Body of pancreas (tissue), 4 donors: ENCODE results near the gene RNF31. TPM values are rescaled to one million over a fixed set of nuclear protein-coding genes. Genes with fewer than 3 reads are reported as not detected.

Experiments used
- ATAC-seq: fragments of 150-250 bp; one replicate; pipeline ENCODE4 v1.9.1; 2016
- DNase-seq, 4 donors: peaks; one replicate each; pipeline ENCODE4 v3.0.0-alpha.2; 2019
- H3K27ac ChIP-seq, 4 donors: fragments of 200-600 bp; sonication (generic); 1 replicate in 3 of 4; 2 replicates in 1 of 4; pipeline versions ENCODE4 v1.5.1 to v1.6.1; 2016 to 2019; ENCODE audit warnings: mild to moderate bottlenecking in 1 of 4, mixed read lengths in 1 of 4, moderate library complexity in 1 of 4
- H3K27me3 ChIP-seq, 2 donors: fragments of 200-600 bp; sonication (generic); one replicate each; pipeline ENCODE4 v1.6.0; 2016; ENCODE audit warnings: mild to moderate bottlenecking in 1 of 2
- H3K36me3 ChIP-seq, 2 donors: fragments of 200-600 bp; sonication (generic); replicated peaks in 1 of 2; 2 replicates each; pipeline ENCODE4 v1.5.1; 2016; ENCODE audit warnings: low read depth in 2 of 2; ENCODE audit not compliant: insufficient read depth in 1 of 2
- H3K4me1 ChIP-seq: fragments of 200-600 bp; sonication (generic); one replicate; pipeline ENCODE4 v1.6.0; 2016
- H3K4me3 ChIP-seq, 2 donors: fragments of 200-600 bp; sonication (generic); 1 replicate in 1 of 2; 2 replicates in 1 of 2; pipeline ENCODE4 v1.5.1; 2016 to 2019
- H3K9me3 ChIP-seq, 3 donors: fragments of 200-600 bp; sonication (generic); 1 replicate in 2 of 3; 2 replicates in 1 of 3; pipeline ENCODE4 v1.5.1; 2016
- POLR2A ChIP-seq, 3 donors: fragments of 450-650 bp; IDR thresholded peaks; one replicate each; pipeline ENCODE4 v1.6.1; 2016; ENCODE audit warnings: antibody characterized with exemption in 3 of 3, mild to moderate bottlenecking in 2 of 3
- WGBS, 2 donors: methylation state at CpG; one replicate each; pipeline ENCODE4 v1.1.5; 2017; 5-methylcytosine and 5-hydroxymethylcytosine counted together
- intact Hi-C: fragments of 100-400 bp; cut with DNase I; formaldehyde crosslinking; loops from one replicate; pipeline ENCODE4 v1.15.1; 2023
- total RNA-seq, 2 donors: library from RNA; depleted of rRNA; stranded (reverse); fragments of >200 nt; gene quantifications; one replicate each; pipeline ENCODE4 v1.1.0, GENCODE V29; 2016
- TF ChIP-seq, protein P1 (sequence below), 7 experiments: fragments of 450-650 bp in 4 of 7; fragments of 200-600 bp in 3 of 7; sonication (generic) in 3 of 7; IDR thresholded peaks; one replicate each; pipeline ENCODE4 v1.5.1; 2016 to 2019; ENCODE audit warnings: antibody characterized with exemption in 7 of 7

The RNF31 gene
- total RNA-seq, 2 donors from 2014 or later = 38.1 to 83.1 TPM

DNA sequence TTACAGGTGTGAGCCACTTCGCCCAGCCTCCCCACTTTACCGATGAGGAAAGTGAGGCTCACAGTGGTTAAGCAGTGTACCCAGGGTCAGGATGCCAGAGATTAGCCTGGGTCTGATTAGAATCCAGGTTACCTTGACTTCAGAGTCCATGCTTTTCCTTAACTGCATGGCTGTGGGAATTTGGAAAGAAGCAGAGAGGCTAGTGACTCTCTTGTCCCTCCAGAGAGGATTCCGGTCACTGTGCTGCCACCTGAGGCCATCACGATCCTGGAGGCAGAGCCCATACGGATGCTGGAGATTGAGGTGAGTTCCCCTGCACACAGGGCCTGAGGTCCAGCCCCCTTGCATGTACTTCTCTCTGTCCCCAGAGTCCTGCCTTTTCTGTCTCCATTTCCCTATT, 29.3 kb downstream of the RNF31 start:
- DNase-seq = no peak
- intact Hi-C loops = no loop called here
- Histone ChIP-seq H3K36me3 (peaks cover 5 to 12% of the 10 kb centered on the region in 2 donors), H3K4me1 (no peaks in the 10 kb centered on the region), H3K4me3 (no peak overlapping the region), H3K27ac (no peak overlapping the region), H3K9me3 (no peaks in the 10 kb centered on the region), H3K27me3 (no peaks in the 10 kb centered on the region)
- TF ChIP-seq, protein P1, sequence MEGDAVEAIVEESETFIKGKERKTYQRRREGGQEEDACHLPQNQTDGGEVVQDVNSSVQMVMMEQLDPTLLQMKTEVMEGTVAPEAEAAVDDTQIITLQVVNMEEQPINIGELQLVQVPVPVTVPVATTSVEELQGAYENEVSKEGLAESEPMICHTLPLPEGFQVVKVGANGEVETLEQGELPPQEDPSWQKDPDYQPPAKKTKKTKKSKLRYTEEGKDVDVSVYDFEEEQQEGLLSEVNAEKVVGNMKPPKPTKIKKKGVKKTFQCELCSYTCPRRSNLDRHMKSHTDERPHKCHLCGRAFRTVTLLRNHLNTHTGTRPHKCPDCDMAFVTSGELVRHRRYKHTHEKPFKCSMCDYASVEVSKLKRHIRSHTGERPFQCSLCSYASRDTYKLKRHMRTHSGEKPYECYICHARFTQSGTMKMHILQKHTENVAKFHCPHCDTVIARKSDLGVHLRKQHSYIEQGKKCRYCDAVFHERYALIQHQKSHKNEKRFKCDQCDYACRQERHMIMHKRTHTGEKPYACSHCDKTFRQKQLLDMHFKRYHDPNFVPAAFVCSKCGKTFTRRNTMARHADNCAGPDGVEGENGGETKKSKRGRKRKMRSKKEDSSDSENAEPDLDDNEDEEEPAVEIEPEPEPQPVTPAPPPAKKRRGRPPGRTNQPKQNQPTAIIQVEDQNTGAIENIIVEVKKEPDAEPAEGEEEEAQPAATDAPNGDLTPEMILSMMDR (IDR thresholded peaks at IDR 0.05) = no peak
- no peak for TF ChIP-seq POLR2A (IDR thresholded peaks at IDR 0.05)
- no peak for ATAC-seq
- WGBS, 2 donors = 94 to 96% methylated on average over 3 to 5 of the region's 5 CpGs

DNA sequence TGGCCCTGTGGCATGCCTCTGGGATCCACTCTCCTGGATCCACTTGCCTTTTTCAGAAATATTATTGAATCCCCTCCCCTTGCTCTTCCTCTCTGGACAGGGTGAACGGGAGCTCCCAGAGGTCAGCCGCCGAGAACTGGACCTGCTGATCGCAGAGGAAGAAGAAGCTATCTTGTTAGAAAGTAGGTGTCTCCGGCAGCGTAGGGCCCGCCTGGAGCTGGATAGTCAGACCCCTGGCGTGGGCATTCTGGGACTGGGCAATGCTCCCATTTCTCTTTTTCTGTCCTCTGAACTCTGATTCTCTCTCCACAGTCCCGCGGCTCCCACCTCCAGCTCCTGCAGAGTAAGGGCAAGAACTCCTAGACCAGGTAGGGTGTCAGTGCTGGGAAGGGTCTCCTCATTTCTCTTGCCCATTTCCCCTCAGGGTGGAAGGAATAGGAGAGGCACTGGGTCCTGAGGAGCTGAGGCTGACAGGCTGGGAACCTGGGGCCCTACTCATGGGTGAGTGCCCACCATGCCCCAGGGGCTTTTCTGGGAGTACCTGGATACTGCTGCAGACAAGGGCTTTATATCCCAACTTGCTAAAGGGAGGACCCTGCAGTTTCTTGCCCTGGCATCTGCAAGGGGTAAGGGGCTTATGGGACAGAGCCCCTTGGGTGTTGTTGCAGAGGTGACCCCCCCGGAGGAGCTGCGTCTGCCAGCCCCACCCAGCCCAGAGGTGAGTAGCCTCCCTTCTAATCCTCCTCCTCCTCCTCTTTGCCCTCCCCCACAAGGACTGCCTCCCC, 29.9 kb downstream of the RNF31 start:
- WGBS, 2 donors = 86 to 88% methylated on average over 11 to 12 of the region's 12 CpGs
- DNase-seq = no peak
- H3K9me3 ChIP-seq = no peaks in the 10 kb centered on the region
- TF ChIP-seq POLR2A (IDR thresholded peaks at IDR 0.05) = no peak
- TF ChIP-seq, protein P1 (IDR thresholded peaks at IDR 0.05) = no peak
- H3K4me3 ChIP-seq = no peak overlapping the region
- ATAC-seq = no peak
- H3K4me1 ChIP-seq = no peaks in the 10 kb centered on the region
- intact Hi-C loops = no loop called here
- H3K27me3 ChIP-seq = no peaks in the 10 kb centered on the region
- no peak overlapping the region for H3K27ac ChIP-seq
- peaks cover 5 to 12% of the 10 kb centered on the region in 2 donors for H3K36me3 ChIP-seq

DNA sequence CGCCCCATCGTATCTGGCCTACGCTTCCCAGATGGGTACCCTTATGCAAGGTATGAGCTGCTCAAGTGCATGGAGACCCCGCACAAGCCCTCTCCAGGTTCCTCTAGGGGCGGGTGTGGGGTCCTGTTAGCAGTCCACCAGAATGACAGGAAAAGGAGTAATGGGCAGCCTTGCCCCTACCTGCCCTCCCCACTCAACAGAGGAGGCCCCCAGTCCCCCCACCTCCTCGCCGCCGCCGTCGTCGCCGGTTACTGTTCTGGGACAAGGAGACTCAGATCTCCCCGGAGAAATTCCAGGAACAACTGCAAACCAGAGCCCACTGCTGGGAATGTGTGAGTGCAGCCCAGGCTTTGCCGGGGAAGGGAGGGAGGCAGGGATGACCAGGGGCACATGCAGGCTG, 30.6 kb downstream of the RNF31 start:
- H3K27me3 ChIP-seq = no peaks in the 10 kb centered on the region
- no peaks in the 10 kb centered on the region for H3K9me3 ChIP-seq
- H3K4me3 ChIP-seq = no peak overlapping the region
- no peak for TF ChIP-seq POLR2A (IDR thresholded peaks at IDR 0.05)
- TF ChIP-seq, protein P1 (IDR thresholded peaks at IDR 0.05) = no peak
- intact Hi-C loops = no loop called here
- H3K27ac ChIP-seq = no peak overlapping the region
- H3K4me1 ChIP-seq = no peaks in the 10 kb centered on the region
- 92 to 94% methylated on average over 11 to 13 of the region's 14 CpGs for WGBS, 2 donors
- ATAC-seq = no peak
- peaks cover 7 to 19% of the 10 kb centered on the region in 2 donors for H3K36me3 ChIP-seq
- no peak for DNase-seq

DNA sequence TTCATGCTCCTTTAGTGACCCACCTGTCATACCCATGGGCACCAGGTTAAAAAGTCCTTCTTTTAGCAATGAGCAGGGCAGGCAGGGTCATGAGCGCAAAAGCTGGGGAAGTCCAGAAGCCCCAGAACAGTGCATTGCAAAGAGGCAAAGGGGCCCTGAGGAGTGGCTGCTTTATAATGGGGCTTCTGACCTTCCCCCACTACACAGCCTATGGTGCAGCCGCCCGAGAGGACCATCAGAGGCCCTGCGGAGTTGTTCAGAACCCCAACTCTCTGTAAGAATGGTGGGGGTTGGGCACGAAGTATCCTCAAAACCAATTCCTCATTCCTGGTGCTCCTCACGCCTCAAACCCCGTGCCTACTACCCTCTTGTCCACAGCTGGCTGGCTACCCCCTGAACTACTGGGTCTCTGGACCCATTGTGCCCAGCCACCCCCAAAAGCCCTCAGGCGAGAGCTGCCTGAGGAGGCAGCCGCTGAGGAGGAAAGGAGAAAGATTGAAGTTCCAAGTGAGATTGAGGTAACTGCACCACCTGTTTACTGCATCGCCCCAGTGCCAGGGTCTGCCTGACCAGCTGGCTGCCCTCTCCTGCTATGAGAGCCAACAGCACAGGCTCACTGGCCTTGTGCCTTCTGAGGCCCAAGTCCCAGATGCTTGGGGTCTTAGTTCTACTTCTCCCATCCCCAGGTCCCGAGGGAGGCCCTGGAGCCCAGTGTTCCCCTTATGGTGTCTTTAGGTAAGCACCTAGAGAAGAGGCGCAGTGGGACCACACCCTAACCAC, 31.3 kb downstream of the RNF31 start:
- H3K9me3 ChIP-seq = no peaks in the 10 kb centered on the region
- TF ChIP-seq, protein P1 (IDR thresholded peaks at IDR 0.05) = no peak
- TF ChIP-seq POLR2A (IDR thresholded peaks at IDR 0.05) = no peak
- H3K36me3 ChIP-seq = peaks cover 14 to 26% of the 10 kb centered on the region in 2 donors
- no peak overlapping the region for H3K4me3 ChIP-seq
- no peaks in the 10 kb centered on the region for H3K4me1 ChIP-seq
- no peak overlapping the region for H3K27ac ChIP-seq
- no peaks in the 10 kb centered on the region for H3K27me3 ChIP-seq
- no peak for ATAC-seq
- no peak for DNase-seq
- intact Hi-C loops = no loop called here
- WGBS, 2 donors = 86 to 88% methylated on average over 12 of the region's 12 CpGs
